Aorta (tissue), 5 donors: ENCODE results near the gene CEBPA. TPM values are rescaled to one million over a fixed set of nuclear protein-coding genes. Genes with fewer than 3 reads are reported as not detected.

ENCODE experiments used
- ATAC-seq: fragments of 200-7000 bp; cut with Tn5 transposase; one replicate; pipeline ENCODE4 v1.9.1; 2022; ENCODE audit warnings: moderate library complexity; ENCODE audit not compliant: low FRiP score
- DNase-seq, 2 donors: peaks; one replicate each; pipeline ENCODE4 v3.0.0-alpha.2; 2020
- H3K27ac ChIP-seq, 2 donors: one replicate each; pipeline ENCODE4 v1.5.1; 2013; ENCODE audit warnings: low read length in 2 of 2, mild to moderate bottlenecking in 2 of 2, moderate library complexity in 2 of 2, control low read depth in 1 of 2, inconsistent platforms in 1 of 2, low read depth in 1 of 2
- H3K27me3 ChIP-seq, 2 donors: one replicate each; pipeline ENCODE4 v1.6.1; 2013; ENCODE audit warnings: control low read depth in 1 of 2, low read length in 1 of 2, mild to moderate bottlenecking in 1 of 2, moderate library complexity in 1 of 2; ENCODE audit not compliant: insufficient read depth in 2 of 2, control insufficient read depth in 1 of 2
- H3K36me3 ChIP-seq, 2 donors: one replicate each; pipeline ENCODE4 v1.6.1; 2013; ENCODE audit warnings: control low read depth in 1 of 2, low read length in 1 of 2, mild to moderate bottlenecking in 1 of 2; ENCODE audit not compliant: insufficient read depth in 2 of 2, control insufficient read depth in 1 of 2
- H3K4me1 ChIP-seq, 2 donors: one replicate each; pipeline ENCODE4 v1.6.1; 2013; ENCODE audit warnings: low read length in 2 of 2, control low read depth in 1 of 2, mild to moderate bottlenecking in 1 of 2, moderate library complexity in 1 of 2; ENCODE audit not compliant: insufficient read depth in 2 of 2, control insufficient read depth in 1 of 2
- H3K4me3 ChIP-seq, 2 donors: one replicate each; pipeline ENCODE4 v1.5.1; 2013; ENCODE audit warnings: low read length in 2 of 2, control low read depth in 1 of 2, mild to moderate bottlenecking in 1 of 2
- H3K9me3 ChIP-seq: one replicate; pipeline ENCODE4 v1.6.1; 2013; ENCODE audit warnings: mild to moderate bottlenecking, low read length; ENCODE audit not compliant: control insufficient read depth
- WGBS, 2 donors: extraction: QIAGEN DNeasy Blood & Tissue Kit; methylation state at CpG; one replicate each; pipeline ENCODE4 v1.1.7; 2013; 5-methylcytosine and 5-hydroxymethylcytosine counted together
- intact Hi-C, 2 donors: fragments of 100-400 bp; cut with DNase I; formaldehyde crosslinking; loops; one replicate each; pipeline versions ENCODE4 v1.14.2 to v1.15.0; 2022
- polyA plus RNA-seq, 2 donors: library from polyadenylated mRNA; stranded (reverse); fragments of 200-250 nt; gene quantifications; one replicate each; pipeline ENCODE4 v1.2.3, GENCODE V29; 2013
- total RNA-seq, 2 donors: library from RNA; stranded (reverse); fragmentation: NEBNext Ultra II Directional; extraction: Animal tissue kit (Norgen Biotek cat#: 25700); gene quantifications; one replicate each; pipeline ENCODE4 v1.2.1, GENCODE V29; 2021
- donor health status: healthy with polysubstance abuse.
- donor health status: Bipolar disorder and iron deficiency.
- donor health status: DM: no; HTN: no; CAD: no.
- donor health status: DM: no; HTN: no; CAD: no.
- donor health status: DM: yes; HTN: yes; CAD: no.

Gene CEBPA
- total and polyA plus RNA-seq, 4 donors: 1.0 to 14.3 (median 8.2) TPM

DNA sequence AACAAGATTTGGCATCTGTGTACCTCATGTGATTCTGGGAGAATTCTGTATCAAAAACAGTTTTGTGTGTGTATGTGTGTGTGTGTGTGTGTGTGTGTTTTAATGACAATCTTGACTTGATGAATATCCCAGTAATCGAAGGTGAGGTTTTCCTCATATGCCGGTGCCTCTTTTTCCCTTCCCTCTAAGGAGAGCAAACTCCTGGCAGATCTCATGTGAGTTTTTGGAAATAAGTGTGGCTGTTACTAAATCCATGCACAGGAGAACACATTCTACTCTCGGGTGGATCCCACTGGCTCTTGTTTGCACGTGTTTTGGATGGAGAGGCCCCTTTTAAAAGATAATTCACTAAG, 42.2 kb upstream of the CEBPA start:
- Histone ChIP-seq H3K9me3 (no peaks in the 10 kb centered on the region), H3K36me3 (no peaks in the 10 kb centered on the region), H3K27me3 (no peaks in the 10 kb centered on the region), H3K27ac (no peak overlapping the region), H3K4me3 (no peak overlapping the region), H3K4me1 (no peaks in the 10 kb centered on the region)
- ATAC-seq (no peak), DNase-seq (no peak)
- intact Hi-C loops: no loop called here
- WGBS, 2 donors: 36 to 47% methylated on average over 4 of the region's 4 CpGs

DNA sequence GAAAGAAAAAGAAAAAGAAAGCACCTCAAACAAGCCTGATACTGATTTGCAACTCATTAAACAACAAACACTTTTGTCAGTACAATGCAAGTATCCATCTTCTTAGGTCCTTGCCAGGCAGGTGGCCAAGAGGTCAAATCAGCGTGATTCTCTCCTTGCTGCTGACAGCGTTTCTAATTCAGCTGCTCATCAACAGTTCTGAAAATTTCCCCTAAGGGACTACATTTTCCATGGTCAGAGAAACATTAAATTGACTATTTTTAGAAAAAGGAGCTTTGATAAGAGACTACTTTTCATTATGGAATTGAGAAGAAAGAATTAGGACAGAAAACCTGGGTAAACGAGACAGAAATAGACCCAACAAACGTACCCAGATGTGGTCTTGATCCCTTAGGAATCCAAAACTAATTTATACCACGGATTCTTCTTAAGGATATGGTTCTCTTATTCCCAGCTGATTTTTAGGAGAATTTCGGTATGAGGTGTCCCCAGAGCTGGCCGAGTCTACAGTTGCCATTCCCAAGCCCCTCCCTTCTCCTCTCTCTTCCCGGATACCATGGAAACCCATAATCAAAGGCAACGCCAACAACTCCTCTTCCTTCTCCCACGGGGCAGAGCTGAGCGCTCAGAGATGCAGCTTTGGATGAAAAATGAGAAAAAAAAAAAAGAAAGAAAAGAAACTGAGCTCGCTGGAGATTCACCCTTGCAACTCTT, 41.7 kb upstream of the CEBPA start:
- Histone ChIP-seq H3K4me3 (no peak overlapping the region), H3K27ac (no peak overlapping the region), H3K4me1 (no peaks in the 10 kb centered on the region), H3K9me3 (no peaks in the 10 kb centered on the region), H3K27me3 (no peaks in the 10 kb centered on the region), H3K36me3 (no peaks in the 10 kb centered on the region)
- intact Hi-C loops: no loop called here
- ATAC-seq: no peak
- no peak for DNase-seq
- WGBS, 2 donors: 6% methylated on average over 11 to 12 of the region's 12 CpGs

DNA sequence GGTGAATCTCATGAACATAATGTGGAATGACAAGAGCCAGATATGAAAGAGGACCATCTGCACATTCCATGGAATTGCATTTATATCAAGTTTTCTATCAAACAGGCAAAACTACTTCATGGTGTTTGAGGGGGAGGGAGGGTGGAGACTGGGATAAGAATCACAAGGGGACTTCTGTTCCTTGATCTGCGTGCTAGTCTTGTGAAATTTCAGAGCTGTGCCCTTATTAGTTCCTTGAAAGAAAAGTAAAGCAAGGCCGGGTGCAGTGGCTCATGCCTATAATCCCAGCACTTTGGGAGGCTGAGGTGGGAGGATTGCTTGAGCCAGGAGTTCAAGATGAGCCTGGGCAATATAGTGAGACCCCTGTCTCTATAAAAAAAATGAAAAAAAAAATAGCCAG, 41.0 kb upstream of the CEBPA start:
- Histone ChIP-seq H3K27me3 (no peaks in the 10 kb centered on the region), H3K4me1 (no peaks in the 10 kb centered on the region), H3K9me3 (no peaks in the 10 kb centered on the region), H3K27ac (no peak overlapping the region), H3K36me3 (no peaks in the 10 kb centered on the region), H3K4me3 (no peak overlapping the region)
- DNase-seq: no peak
- WGBS, 2 donors: 82 to 86% methylated on average over 2 of the region's 2 CpGs
- intact Hi-C loops: no loop called here
- no peak for ATAC-seq

DNA sequence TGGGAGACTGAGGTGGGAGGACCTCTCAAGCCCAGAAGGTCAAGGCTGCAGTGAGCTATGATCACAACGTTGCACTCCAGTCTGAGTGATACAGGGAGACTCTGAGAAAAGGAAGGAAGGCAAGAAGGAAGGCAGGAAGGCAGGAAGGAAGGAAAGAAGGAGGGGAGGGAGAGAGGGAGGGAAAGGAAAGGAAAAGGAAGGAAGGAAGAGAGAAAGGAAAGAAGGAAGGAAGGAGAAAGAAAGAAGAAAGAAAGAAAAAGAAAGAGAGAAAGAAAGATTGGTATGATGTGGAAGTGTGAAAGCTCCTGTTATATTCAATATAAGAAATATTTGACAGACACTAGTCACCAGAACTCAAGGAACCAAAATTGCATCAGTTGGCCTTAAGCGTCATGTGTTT, 38.7 kb upstream of the CEBPA start:
- intact Hi-C loops: no loop called here
- no peaks in the 10 kb centered on the region for H3K9me3 ChIP-seq
- no peaks in the 10 kb centered on the region for H3K36me3 ChIP-seq
- no peak overlapping the region for H3K27ac ChIP-seq
- H3K4me1 ChIP-seq: no peaks in the 10 kb centered on the region
- no peaks in the 10 kb centered on the region for H3K27me3 ChIP-seq
- 28 to 73% methylated on average over 2 of the region's 2 CpGs for WGBS, 2 donors
- DNase-seq (no peak), ATAC-seq (no peak)
- no peak overlapping the region for H3K4me3 ChIP-seq

DNA sequence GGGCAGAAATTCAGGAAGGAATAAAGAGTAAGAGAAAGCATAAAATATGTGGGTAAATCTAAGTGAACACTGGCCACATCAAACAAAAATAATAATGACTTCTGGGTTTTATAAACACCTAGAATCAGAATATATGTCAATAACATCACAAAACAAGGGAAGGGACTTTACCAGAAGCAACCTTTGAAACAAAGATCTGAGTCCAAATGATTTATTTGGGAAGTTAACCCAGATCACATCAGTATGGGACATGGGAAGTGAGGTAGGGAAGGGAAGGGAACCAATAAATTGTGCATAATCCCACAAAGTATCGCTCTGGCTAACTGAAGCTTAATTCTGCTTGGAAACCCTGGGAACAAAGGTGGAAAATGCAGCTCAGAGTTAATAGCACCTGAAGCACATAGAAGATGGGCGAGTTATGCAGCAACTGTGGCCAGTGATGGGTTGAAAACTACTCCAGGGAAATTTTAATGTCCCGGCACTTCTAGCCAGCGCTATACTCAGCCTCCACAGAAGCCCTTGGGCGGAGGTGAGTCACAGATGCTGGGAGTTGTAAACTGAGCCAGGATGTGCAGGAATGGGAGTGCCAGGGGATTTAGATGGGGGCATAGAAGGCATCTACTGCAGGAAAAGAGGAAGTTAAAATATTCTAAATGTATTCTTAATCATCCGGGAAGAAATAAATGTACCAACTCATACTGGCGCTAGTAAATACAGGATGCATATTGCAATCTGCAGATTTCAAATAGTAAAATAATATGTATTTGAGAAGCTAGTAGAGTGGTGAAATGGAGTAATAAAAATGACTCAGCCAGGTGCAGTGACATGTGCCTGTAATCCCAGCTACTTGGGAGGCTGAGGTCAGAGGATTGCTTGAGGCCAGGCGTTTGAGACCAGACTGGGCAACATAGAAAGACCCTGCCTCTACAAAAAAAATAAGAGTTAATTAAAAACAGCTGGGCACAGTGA, 37.0 kb upstream of the CEBPA start:
- DNase-seq: no peak
- no peaks in the 10 kb centered on the region for H3K4me1 ChIP-seq
- H3K27me3 ChIP-seq: no peaks in the 10 kb centered on the region
- no peak for ATAC-seq
- 78 to 81% methylated on average over 8 of the region's 8 CpGs for WGBS, 2 donors
- no peak overlapping the region for H3K27ac ChIP-seq
- H3K9me3 ChIP-seq: no peaks in the 10 kb centered on the region
- H3K36me3 ChIP-seq: no peaks in the 10 kb centered on the region
- no peak overlapping the region for H3K4me3 ChIP-seq
- intact Hi-C loops: no loop called here

DNA sequence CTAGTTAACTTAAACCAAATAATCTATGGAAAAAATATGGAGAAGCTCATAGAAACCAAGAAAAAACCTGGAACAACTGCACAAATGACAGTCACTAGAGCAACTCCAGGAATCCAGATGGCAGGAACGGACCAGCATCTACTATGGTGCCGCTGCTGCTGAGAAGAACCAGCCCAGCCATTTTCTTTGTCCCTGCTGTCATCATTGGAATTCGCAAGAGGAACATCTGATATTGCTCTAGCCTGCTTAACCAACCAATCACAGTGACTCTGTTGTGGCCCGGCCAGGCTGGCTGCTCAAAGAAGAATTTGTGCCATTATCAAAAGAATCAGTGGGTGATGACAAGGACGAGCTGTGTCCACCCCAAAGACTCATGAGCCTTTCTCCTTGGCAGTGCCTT, 33.1 kb upstream of the CEBPA start:
- no peak for ATAC-seq
- H3K4me3 ChIP-seq: no peak overlapping the region
- WGBS, 2 donors: 76 to 85% methylated on average over 5 of the region's 5 CpGs
- H3K36me3 ChIP-seq: no peaks in the 10 kb centered on the region
- intact Hi-C loops: no loop called here
- H3K9me3 ChIP-seq: no peaks in the 10 kb centered on the region
- H3K4me1 ChIP-seq: no peaks in the 10 kb centered on the region
- no peaks in the 10 kb centered on the region for H3K27me3 ChIP-seq
- DNase-seq: no peak
- no peak overlapping the region for H3K27ac ChIP-seq

DNA sequence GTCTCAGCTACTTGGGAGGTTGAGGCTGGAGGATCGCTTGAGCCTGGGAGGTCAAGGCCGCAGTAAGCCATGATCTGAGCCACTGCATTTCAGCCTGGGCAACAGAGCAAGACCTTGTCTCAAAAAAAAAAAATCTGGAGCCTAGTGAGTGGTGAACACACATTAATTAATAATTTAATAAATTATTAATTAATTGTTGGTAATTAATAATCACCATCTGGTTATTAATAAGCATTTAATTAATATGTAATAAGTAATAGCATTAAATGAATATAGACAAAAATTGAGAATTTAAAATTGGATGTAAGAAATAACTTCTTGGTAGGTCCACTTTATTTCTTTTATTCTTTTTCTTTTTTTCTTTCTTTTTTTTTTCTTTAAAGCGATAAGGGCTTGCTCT, 31.9 kb upstream of the CEBPA start:
- WGBS, 2 donors: 90 to 91% methylated on average over 3 of the region's 3 CpGs

DNA sequence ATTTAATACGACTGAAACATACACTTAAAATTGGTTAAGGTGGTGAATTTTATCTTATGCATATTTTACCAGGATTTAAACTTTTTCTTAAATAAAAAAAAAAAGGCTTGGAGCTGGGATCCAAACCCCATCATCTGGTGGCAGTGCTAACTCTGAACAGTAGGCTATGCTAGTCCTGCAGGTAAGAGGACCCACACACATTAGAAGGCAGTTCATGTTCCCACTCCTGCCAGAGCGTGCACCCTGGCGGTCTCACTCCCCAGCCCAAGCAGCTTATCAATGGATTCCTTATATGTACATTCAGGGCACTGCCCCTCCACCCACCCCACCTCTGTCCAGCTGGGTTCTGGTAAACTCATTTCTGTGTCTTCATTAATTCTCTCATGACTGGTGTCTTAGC, 31.3 kb upstream of the CEBPA start:
- Histone ChIP-seq H3K4me3 (no peak overlapping the region), H3K4me1 (no peaks in the 10 kb centered on the region), H3K36me3 (no peaks in the 10 kb centered on the region), H3K27ac (no peak overlapping the region), H3K9me3 (no peaks in the 10 kb centered on the region), H3K27me3 (no peaks in the 10 kb centered on the region)
- WGBS, 2 donors: 87 to 90% methylated on average over 3 of the region's 3 CpGs
- DNase-seq (no peak), ATAC-seq (no peak)
- intact Hi-C loops: no loop called here

More for the DNA sequence above, 31.9 kb upstream of the CEBPA start:
- H3K4me3 ChIP-seq: no peak overlapping the region
- no peaks in the 10 kb centered on the region for H3K4me1 ChIP-seq
- H3K9me3 ChIP-seq: no peaks in the 10 kb centered on the region
- DNase-seq (no peak), ATAC-seq (no peak)
- no peak overlapping the region for H3K27ac ChIP-seq
- H3K27me3 ChIP-seq: no peaks in the 10 kb centered on the region
- no peaks in the 10 kb centered on the region for H3K36me3 ChIP-seq
- intact Hi-C loops: no loop called here

DNA sequence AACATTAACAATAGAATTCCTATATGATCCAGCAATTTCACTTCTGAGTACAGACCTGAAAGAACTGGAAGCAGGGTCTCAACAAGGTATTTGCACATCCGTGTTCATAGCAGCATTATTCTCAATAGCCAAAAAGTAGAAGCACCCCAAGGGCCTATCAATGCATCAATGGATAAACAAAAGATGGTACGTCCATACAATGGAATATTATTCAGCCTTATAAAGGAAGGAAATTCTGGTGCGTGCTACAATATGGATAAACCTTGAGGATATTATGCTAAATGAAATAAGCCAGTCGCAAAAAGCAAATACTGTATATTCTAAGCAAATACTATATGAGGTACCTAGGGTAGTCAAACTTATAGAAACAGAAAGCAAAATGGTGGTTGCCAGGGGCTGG, 30.8 kb upstream of the CEBPA start:
- Histone ChIP-seq H3K9me3 (no peaks in the 10 kb centered on the region), H3K36me3 (no peaks in the 10 kb centered on the region), H3K4me3 (no peak overlapping the region), H3K27me3 (no peaks in the 10 kb centered on the region), H3K27ac (no peak overlapping the region), H3K4me1 (no peaks in the 10 kb centered on the region)
- 93% methylated on average over 4 of the region's 4 CpGs for WGBS, 2 donors
- ATAC-seq: no peak
- DNase-seq: no peak
- intact Hi-C loops: no loop called here
